ENCODE results near the gene RBM33.

DNA sequence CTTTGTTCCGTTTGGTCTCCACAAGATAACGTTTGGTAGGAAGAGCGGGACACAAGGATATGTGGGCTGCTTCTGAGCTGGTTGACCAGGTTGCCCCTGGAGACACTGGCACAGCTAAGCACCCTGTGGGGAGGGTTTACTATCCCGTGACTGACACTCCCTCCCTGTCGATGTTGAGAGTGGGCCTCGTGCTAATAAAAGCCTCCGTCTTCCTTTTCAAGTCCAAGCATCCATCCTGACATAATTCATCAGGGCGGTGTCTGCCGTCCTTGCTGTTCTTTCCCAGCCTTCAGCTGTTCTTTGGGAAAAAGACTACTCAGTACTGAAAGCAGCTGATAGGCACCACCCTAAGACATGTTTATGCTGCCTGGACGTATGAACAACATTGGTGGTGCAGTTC, 118.2 kb downstream of the RBM33 start:
- no peak for TF ChIP-seq EZH2 (IDR thresholded peaks at IDR 0.05; ENCODE audit: insufficient read depth, low read length)
- TF ChIP-seq, protein P1, sequence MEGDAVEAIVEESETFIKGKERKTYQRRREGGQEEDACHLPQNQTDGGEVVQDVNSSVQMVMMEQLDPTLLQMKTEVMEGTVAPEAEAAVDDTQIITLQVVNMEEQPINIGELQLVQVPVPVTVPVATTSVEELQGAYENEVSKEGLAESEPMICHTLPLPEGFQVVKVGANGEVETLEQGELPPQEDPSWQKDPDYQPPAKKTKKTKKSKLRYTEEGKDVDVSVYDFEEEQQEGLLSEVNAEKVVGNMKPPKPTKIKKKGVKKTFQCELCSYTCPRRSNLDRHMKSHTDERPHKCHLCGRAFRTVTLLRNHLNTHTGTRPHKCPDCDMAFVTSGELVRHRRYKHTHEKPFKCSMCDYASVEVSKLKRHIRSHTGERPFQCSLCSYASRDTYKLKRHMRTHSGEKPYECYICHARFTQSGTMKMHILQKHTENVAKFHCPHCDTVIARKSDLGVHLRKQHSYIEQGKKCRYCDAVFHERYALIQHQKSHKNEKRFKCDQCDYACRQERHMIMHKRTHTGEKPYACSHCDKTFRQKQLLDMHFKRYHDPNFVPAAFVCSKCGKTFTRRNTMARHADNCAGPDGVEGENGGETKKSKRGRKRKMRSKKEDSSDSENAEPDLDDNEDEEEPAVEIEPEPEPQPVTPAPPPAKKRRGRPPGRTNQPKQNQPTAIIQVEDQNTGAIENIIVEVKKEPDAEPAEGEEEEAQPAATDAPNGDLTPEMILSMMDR (IDR thresholded peaks at IDR 0.05; ENCODE audit: insufficient read depth, low read depth, low read length), result no peak
